H9 (cell line): ENCODE measurements around the gene JAKMIP1. TPM values are rescaled to one million over a fixed set of nuclear protein-coding genes. Genes with fewer than 3 reads are reported as not detected.

Experiments
- DNase-seq: peaks from one replicate; pipeline ENCODE4 v3.0.0-alpha.2; 2017
- H2AFZ ChIP-seq: one replicate; pipeline ENCODE4 v1.6.1; 2013; ENCODE audit warnings: mild to moderate bottlenecking, low read length, control low read depth, moderate library complexity
- H2AK5ac ChIP-seq: 2 replicates; pipeline ENCODE4 v1.6.1; 2013; ENCODE audit warnings: low read length, control low read depth, mixed read lengths; ENCODE audit not compliant: insufficient read length
- H2BK120ac ChIP-seq: one replicate; pipeline ENCODE4 v1.6.1; 2013; ENCODE audit warnings: low read depth, mild to moderate bottlenecking, low read length, control low read depth, inconsistent platforms; ENCODE audit not compliant: poor library complexity, severe bottlenecking
- H2BK12ac ChIP-seq: 2 replicates; pipeline ENCODE4 v1.6.1; 2013; ENCODE audit warnings: low read length, control low read depth, mixed read lengths, low read depth; ENCODE audit not compliant: insufficient read length
- H2BK15ac ChIP-seq: 2 replicates; pipeline ENCODE4 v1.6.1; 2013; ENCODE audit warnings: low read depth, low read length, control low read depth
- H2BK20ac ChIP-seq: one replicate; pipeline ENCODE4 v1.6.1; 2013; ENCODE audit warnings: low read depth, mild to moderate bottlenecking, low read length, control low read depth, inconsistent platforms; ENCODE audit not compliant: poor library complexity, severe bottlenecking
- H2BK5ac ChIP-seq: 2 replicates; pipeline ENCODE4 v1.6.1; 2013; ENCODE audit warnings: low read length, control low read depth, mixed read lengths; ENCODE audit not compliant: insufficient read length
- H3K14ac ChIP-seq: 2 replicates; pipeline ENCODE4 v1.6.1; 2013; ENCODE audit warnings: low read length, control low read depth; ENCODE audit not compliant: insufficient read depth
- H3K18ac ChIP-seq: 2 replicates; pipeline ENCODE4 v1.6.1; 2013; ENCODE audit warnings: low read depth, mild to moderate bottlenecking, mixed read lengths, low read length, control low read depth; ENCODE audit not compliant: insufficient read length
- H3K23ac ChIP-seq: 2 replicates; pipeline ENCODE4 v1.6.1; 2013; ENCODE audit warnings: low read length, control low read depth, mixed read lengths, low read depth; ENCODE audit not compliant: insufficient read length
- H3K23me2 ChIP-seq: 2 replicates; pipeline ENCODE4 v1.6.1; 2013; ENCODE audit warnings: low read depth, mild to moderate bottlenecking, mixed read lengths, low read length, control low read depth; ENCODE audit not compliant: insufficient read length, poor library complexity, severe bottlenecking
- H3K27ac ChIP-seq: 2 replicates; pipeline ENCODE4 v1.5.1; 2013; ENCODE audit warnings: low read length, control low read depth, mixed read lengths, low read depth; ENCODE audit not compliant: insufficient read length
- H3K27me3 ChIP-seq: 2 replicates; pipeline ENCODE4 v1.6.1; 2013; ENCODE audit warnings: low read length, control low read depth, inconsistent platforms; ENCODE audit not compliant: insufficient read depth
- H3K4ac ChIP-seq: 2 replicates; pipeline ENCODE4 v1.6.1; 2013; ENCODE audit warnings: low read depth, mild to moderate bottlenecking, control low read depth, inconsistent platforms, low read length, moderate library complexity
- H3K4me1 ChIP-seq: 2 replicates; pipeline ENCODE4 v1.6.1; 2013; ENCODE audit warnings: low read length, control low read depth, inconsistent platforms; ENCODE audit not compliant: insufficient read depth
- H3K4me2 ChIP-seq: 2 replicates; pipeline ENCODE4 v1.6.1; 2013; ENCODE audit warnings: low read length, control low read depth, mixed read lengths; ENCODE audit not compliant: insufficient read length, insufficient read depth
- H3K56ac ChIP-seq: 2 replicates; pipeline ENCODE4 v1.6.1; 2013; ENCODE audit warnings: low read depth, mild to moderate bottlenecking, mixed read lengths, low read length, control low read depth; ENCODE audit not compliant: insufficient read length
- H3K79me1 ChIP-seq: 2 replicates; pipeline ENCODE4 v1.6.1; 2013; ENCODE audit warnings: low read depth, mild to moderate bottlenecking, moderate library complexity, low read length, control low read depth, inconsistent platforms; ENCODE audit not compliant: insufficient read depth, poor library complexity, severe bottlenecking
- H3K79me2 ChIP-seq: 2 replicates; pipeline ENCODE4 v1.6.1; 2013; ENCODE audit warnings: low read length, control low read depth, inconsistent platforms; ENCODE audit not compliant: insufficient read depth
- H3K9ac ChIP-seq: 2 replicates; pipeline ENCODE4 v1.6.1; 2013; ENCODE audit warnings: low read length, control low read depth, mixed read lengths; ENCODE audit not compliant: insufficient read length; ENCODE audit errors: extremely low read depth
- H3K9me3 ChIP-seq: one replicate; pipeline ENCODE4 v1.6.1; 2013; ENCODE audit warnings: low read depth, low read length, inconsistent platforms; ENCODE audit not compliant: control insufficient read depth
- H3T11ph ChIP-seq: one replicate; pipeline ENCODE4 v1.6.1; 2013; ENCODE audit warnings: mild to moderate bottlenecking, low read length, control low read depth, inconsistent platforms
- H4K20me1 ChIP-seq: one replicate; pipeline ENCODE4 v1.6.1; 2013; ENCODE audit not compliant: control insufficient read depth, insufficient read length, insufficient read depth
- H4K5ac ChIP-seq: 2 replicates; pipeline ENCODE4 v1.6.1; 2013; ENCODE audit warnings: low read depth, mild to moderate bottlenecking, mixed read lengths, low read length, control low read depth; ENCODE audit not compliant: insufficient read length
- H4K8ac ChIP-seq: replicated peaks from 2 replicates; pipeline ENCODE4 v1.6.1; 2013; ENCODE audit warnings: low read length, control low read depth, mixed read lengths, low read depth; ENCODE audit not compliant: insufficient read length
- H4K91ac ChIP-seq: 2 replicates; pipeline ENCODE4 v1.6.1; 2013; ENCODE audit warnings: low read depth, mild to moderate bottlenecking, moderate library complexity, mixed read lengths, low read length, control low read depth; ENCODE audit not compliant: insufficient read length
- H3K27ac Mint-ChIP-seq, 3 experiments: 2 replicates in 2 of 3; 3 replicates in 1 of 3; pipeline ENCODE4 v1.8.0; 2020 to 2021; ENCODE audit warnings: mixed read lengths in 3 of 3, mild to moderate bottlenecking in 1 of 3, moderate library complexity in 1 of 3
- H3K27me3 Mint-ChIP-seq: 2 replicates; pipeline ENCODE4 v1.8.0; 2021; ENCODE audit warnings: low read depth, mild to moderate bottlenecking, moderate library complexity, mixed read lengths
- H3K36me3 Mint-ChIP-seq, 3 experiments: 2 replicates in 2 of 3; 3 replicates in 1 of 3; pipeline ENCODE4 v1.8.0; 2020 to 2021; ENCODE audit warnings: low read depth in 3 of 3, mixed read lengths in 3 of 3; ENCODE audit not compliant: insufficient read depth in 1 of 3
- H3K4me1 Mint-ChIP-seq, 2 experiments: 2 replicates each; pipeline ENCODE4 v1.8.0; 2020; ENCODE audit warnings: mixed read lengths in 2 of 2
- H3K4me3 Mint-ChIP-seq, 2 experiments: 2 replicates in 1 of 2; 3 replicates in 1 of 2; pipeline ENCODE4 v1.8.0; 2020 to 2021; ENCODE audit warnings: mild to moderate bottlenecking in 2 of 2, mixed read lengths in 2 of 2, moderate library complexity in 1 of 2
- H3K9me3 Mint-ChIP-seq, 2 experiments: 2 replicates in 1 of 2; 3 replicates in 1 of 2; pipeline ENCODE4 v1.8.0; 2020; ENCODE audit warnings: mild to moderate bottlenecking in 2 of 2, mixed read lengths in 2 of 2, moderate library complexity in 1 of 2
- WGBS: extraction: QIAGEN DNeasy Blood & Tissue Kit; methylation state at CpG from one replicate; pipeline ENCODE4 v1.1.7; 2013; ENCODE audit warnings: missing lambda C conversion rate, low lambda C conversion rate, mixed read lengths; ENCODE audit not compliant: insufficient read length; ENCODE audit errors: extremely low coverage; 5-methylcytosine and 5-hydroxymethylcytosine counted together
- total RNA-seq: library from RNA; stranded (reverse); gene quantifications from 2 replicates; pipeline ENCODE4 v1.2.1, GENCODE V29; 2021
- TF ChIP-seq, protein P1 (sequence below): fragments of 200-600 bp; sonication (generic); conservative IDR thresholded peaks from 3 replicates; pipeline ENCODE4 v1.8.0; 2021; ENCODE audit warnings: antibody characterized with exemption, mild to moderate bottlenecking

Gene JAKMIP1
- total RNA-seq, 1 experiment from 2014 or later = 1.5 TPM

DNA sequence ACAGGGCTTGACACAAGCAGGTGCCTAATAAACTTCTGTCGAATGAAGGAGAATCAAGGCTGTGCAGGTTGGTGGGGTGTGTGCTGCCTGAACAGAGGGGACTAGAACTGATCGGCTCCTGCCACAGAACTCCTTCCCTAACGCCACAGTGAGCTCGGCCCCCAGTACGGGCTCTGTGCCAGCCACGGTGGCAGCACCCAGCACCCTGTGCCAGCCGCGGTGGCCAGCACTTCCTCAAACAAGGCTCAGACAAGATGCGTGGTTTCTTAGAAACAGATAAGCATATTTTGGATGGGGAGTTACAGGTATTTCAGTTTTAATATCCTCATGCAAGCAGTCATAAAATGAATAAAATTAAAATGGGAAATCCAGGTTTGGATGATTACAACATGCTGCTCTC, 156.1 kb downstream of the JAKMIP1 start:
- Histone ChIP-seq H2BK120ac (no peak overlapping the region), H2BK20ac (no peak overlapping the region), H3K9me3 (no peaks in the 10 kb centered on the region), H3K4me2 (no peak overlapping the region), H3K27me3 (no peaks in the 10 kb centered on the region), H3K23ac (no peak overlapping the region), H2BK5ac (no peak overlapping the region), H3K27ac (no peak overlapping the region), H4K20me1 (no peaks in the 10 kb centered on the region), H3T11ph (no peak overlapping the region), H3K4me1 (no peaks in the 10 kb centered on the region), H2BK15ac (no peak overlapping the region), H3K9ac (no peak overlapping the region), H3K23me2 (no peaks in the 10 kb centered on the region), H4K5ac (no peak overlapping the region), H2BK12ac (no peak overlapping the region), H3K4ac (no peak overlapping the region), H3K79me1 (no peaks in the 10 kb centered on the region), H3K56ac (no peak overlapping the region), H3K14ac (no peak overlapping the region), H3K18ac (no peak overlapping the region), H2AFZ (no peak overlapping the region), H3K79me2 (no peaks in the 10 kb centered on the region; the same call in 1 of the 2 replicates), H2AK5ac (no peak overlapping the region), H4K8ac (no peak overlapping the region), H4K91ac (no peak overlapping the region)
- TF ChIP-seq, protein P1, sequence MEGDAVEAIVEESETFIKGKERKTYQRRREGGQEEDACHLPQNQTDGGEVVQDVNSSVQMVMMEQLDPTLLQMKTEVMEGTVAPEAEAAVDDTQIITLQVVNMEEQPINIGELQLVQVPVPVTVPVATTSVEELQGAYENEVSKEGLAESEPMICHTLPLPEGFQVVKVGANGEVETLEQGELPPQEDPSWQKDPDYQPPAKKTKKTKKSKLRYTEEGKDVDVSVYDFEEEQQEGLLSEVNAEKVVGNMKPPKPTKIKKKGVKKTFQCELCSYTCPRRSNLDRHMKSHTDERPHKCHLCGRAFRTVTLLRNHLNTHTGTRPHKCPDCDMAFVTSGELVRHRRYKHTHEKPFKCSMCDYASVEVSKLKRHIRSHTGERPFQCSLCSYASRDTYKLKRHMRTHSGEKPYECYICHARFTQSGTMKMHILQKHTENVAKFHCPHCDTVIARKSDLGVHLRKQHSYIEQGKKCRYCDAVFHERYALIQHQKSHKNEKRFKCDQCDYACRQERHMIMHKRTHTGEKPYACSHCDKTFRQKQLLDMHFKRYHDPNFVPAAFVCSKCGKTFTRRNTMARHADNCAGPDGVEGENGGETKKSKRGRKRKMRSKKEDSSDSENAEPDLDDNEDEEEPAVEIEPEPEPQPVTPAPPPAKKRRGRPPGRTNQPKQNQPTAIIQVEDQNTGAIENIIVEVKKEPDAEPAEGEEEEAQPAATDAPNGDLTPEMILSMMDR = no peak
- no peak for DNase-seq
- no peaks in the 10 kb centered on the region for H3K36me3 Mint-ChIP-seq
- no peaks in the 10 kb centered on the region for H3K9me3 Mint-ChIP-seq
- H3K4me3 Mint-ChIP-seq = no peak overlapping the region
- peaks cover 7% of the 10 kb centered on the region for H3K27me3 Mint-ChIP-seq
- no peak overlapping the region for H3K27ac Mint-ChIP-seq
- no CpG with 5 or more reads among the region's 9 CpGs for WGBS
- H3K4me1 Mint-ChIP-seq = peaks cover 0 to 3% of the 10 kb centered on the region in 2 experiments; a peak in 2 of 4 replicates
